PC-3 (cell line): Measurements from ENCODE around the gene TLNRD1. TPM values are rescaled to one million over a fixed set of nuclear protein-coding genes. Genes with fewer than 3 reads are reported as not detected.

Experiments used
- ATAC-seq: fragments of 200-7000 bp; cut with Tn5 transposase; 2 replicates; pipeline ENCODE4 v1.9.1; 2020; ENCODE audit warnings: mild to moderate bottlenecking, moderate library complexity
- BruUV-seq: library from RNA; stranded (reverse); fragments of 400-500 nt; replicated peaks from 2 replicates; lab custom pipeline; 2021; lab: Mats Ljungman, UMichigan
- CTCF ChIA-PET: fragments of 300-600 bp; sonication (Branson Sonifier 250); formaldehyde crosslinking; loops from one replicate; lab custom pipeline; 2022; ENCODE audit warnings: antibody characterized with exemption; lab: Charles Lee
- POLR2A ChIA-PET: fragments of 300-600 bp; sonication (Branson Sonifier 250); formaldehyde crosslinking; loops from one replicate; lab custom pipeline; 2022; ENCODE audit warnings: antibody characterized with exemption; ENCODE audit not compliant: unreplicated experiment; lab: Charles Lee
- DNase-seq: peaks from one replicate; pipeline ENCODE4 v3.0.0-alpha.2; 2015
- H2AFZ ChIP-seq: fragments of 300-600 bp; sonication (generic); 2 replicates; pipeline ENCODE4 v1.6.0; 2016; ENCODE audit warnings: antibody characterized with exemption, low read length
- H3F3A ChIP-seq: fragments of 300-600 bp; sonication (generic); one replicate; pipeline ENCODE4 v1.6.0; 2017; ENCODE audit warnings: antibody characterized with exemption, low read length, control low read depth, mild to moderate bottlenecking; ENCODE audit not compliant: unreplicated experiment
- H3K27ac ChIP-seq: fragments of 300-600 bp; sonication (generic); 2 replicates; pipeline ENCODE4 v1.5.1; 2016; ENCODE audit warnings: mild to moderate bottlenecking, low read length
- H3K27me3 ChIP-seq: fragments of 300-600 bp; sonication (generic); 2 replicates; pipeline ENCODE4 v1.6.1; 2016; ENCODE audit warnings: low read length, mixed read lengths
- H3K36me3 ChIP-seq: fragments of 300-600 bp; sonication (generic); 2 replicates; pipeline ENCODE4 v1.6.1; 2016; ENCODE audit warnings: low read depth, mixed run types, low read length, mixed read lengths
- H3K4me1 ChIP-seq: fragments of 300-600 bp; sonication (generic); 2 replicates; pipeline ENCODE4 v1.5.1; 2016; ENCODE audit warnings: low read length; ENCODE audit not compliant: insufficient read depth
- H3K4me2 ChIP-seq: fragments of 300-600 bp; sonication (generic); 2 replicates; pipeline ENCODE4 v1.6.0; 2016; ENCODE audit warnings: low read length
- H3K4me3 ChIP-seq: fragments of 300-600 bp; sonication (generic); 2 replicates; pipeline ENCODE4 v1.5.1; 2016; ENCODE audit warnings: mild to moderate bottlenecking, low read length, mixed read lengths
- H3K79me2 ChIP-seq: fragments of 300-600 bp; sonication (generic); 2 replicates; pipeline ENCODE4 v1.6.1; 2017; ENCODE audit warnings: low read length, mixed read lengths
- H3K9ac ChIP-seq: fragments of 300-600 bp; sonication (generic); 2 replicates; pipeline ENCODE4 v1.6.0; 2016; ENCODE audit warnings: mild to moderate bottlenecking, low read length
- H3K9me2 ChIP-seq: fragments of 300-600 bp; sonication (generic); replicated peaks from 2 replicates; pipeline ENCODE4 v1.6.1; 2016; ENCODE audit warnings: mixed run types, low read length, mixed read lengths
- H3K9me3 ChIP-seq: fragments of 300-600 bp; sonication (generic); 2 replicates; pipeline ENCODE4 v1.6.1; 2016; ENCODE audit warnings: low read length, mixed read lengths
- H4K20me1 ChIP-seq: fragments of 300-600 bp; sonication (generic); 2 replicates; pipeline ENCODE4 v1.6.1; 2016; ENCODE audit warnings: low read length, mixed read lengths
- CTCF ChIP-seq: fragments of 300-600 bp; sonication (generic); conservative IDR thresholded peaks from 2 replicates; pipeline ENCODE4 v1.5.1; 2017; ENCODE audit warnings: antibody characterized with exemption, low read depth, mild to moderate bottlenecking, low read length
- EZH2 ChIP-seq: fragments of 300-600 bp; sonication (generic); IDR thresholded peaks from one replicate; pipeline ENCODE4 v1.6.1; 2017; ENCODE audit warnings: antibody characterized with exemption, mild to moderate bottlenecking, low read length; ENCODE audit not compliant: unreplicated experiment
- EZH2phosphoT487 ChIP-seq: fragments of 300-600 bp; sonication (generic); IDR thresholded peaks from 2 replicates; pipeline ENCODE4 v1.6.1; 2018; ENCODE audit warnings: mild to moderate bottlenecking, antibody characterized with exemption, low read length, borderline replicate concordance
- intact Hi-C: fragments of 100-400 bp; cut with micrococcal nuclease; formaldehyde crosslinking; loops from 2 replicates; pipeline ENCODE4 v1.9.0; 2023
- total RNA-seq: library from RNA; depleted of rRNA; stranded (reverse); fragments of >200 nt; gene quantifications from 2 replicates; pipeline ENCODE4 v1.2.3, GENCODE V29; 2014

Gene TLNRD1
- total RNA-seq, 1 experiment from 2014 or later, result 17.8 TPM

- TF ChIP-seq EZH2phosphoT487 (no peak), CTCF (no peak), EZH2 (no peak)
- H3K27ac ChIP-seq, result no peak overlapping the region
- H2AFZ ChIP-seq, result no peak overlapping the region
- POLR2A ChIA-PET, result no interaction called here
- CTCF ChIA-PET, result no interaction called here
- no peaks in the 10 kb centered on the region for H4K20me1 ChIP-seq
- no peaks in the 10 kb centered on the region for H3F3A ChIP-seq
- peaks cover 23% of the 10 kb centered on the region for H3K4me1 ChIP-seq
- intact Hi-C loops, result loop anchor here (5.0 to 10.0 kb wide), 4 partner anchors 60 to 408 kb away; no protein-coding TSS in a partner anchor
- H3K9me2 ChIP-seq, result no peaks in the 10 kb centered on the region
- H3K27me3 ChIP-seq, result no peaks in the 10 kb centered on the region
- no TSS peak for BruUV-seq
- peaks cover 16% of the 10 kb centered on the region; the same call in 1 of the 2 replicates for H3K36me3 ChIP-seq
- DNase-seq (no peak), ATAC-seq (no peak)
- H3K4me2 ChIP-seq, result no peak overlapping the region
- H3K79me2 ChIP-seq, result peaks cover 41% of the 10 kb centered on the region
- no peak overlapping the region for H3K9ac ChIP-seq
- H3K9me3 ChIP-seq, result no peaks in the 10 kb centered on the region
- no peak overlapping the region for H3K4me3 ChIP-seq
These were observed 25.8 kb upstream of the TLNRD1 start for GRCh38 chr15:80974914-80975313.

DNA sequence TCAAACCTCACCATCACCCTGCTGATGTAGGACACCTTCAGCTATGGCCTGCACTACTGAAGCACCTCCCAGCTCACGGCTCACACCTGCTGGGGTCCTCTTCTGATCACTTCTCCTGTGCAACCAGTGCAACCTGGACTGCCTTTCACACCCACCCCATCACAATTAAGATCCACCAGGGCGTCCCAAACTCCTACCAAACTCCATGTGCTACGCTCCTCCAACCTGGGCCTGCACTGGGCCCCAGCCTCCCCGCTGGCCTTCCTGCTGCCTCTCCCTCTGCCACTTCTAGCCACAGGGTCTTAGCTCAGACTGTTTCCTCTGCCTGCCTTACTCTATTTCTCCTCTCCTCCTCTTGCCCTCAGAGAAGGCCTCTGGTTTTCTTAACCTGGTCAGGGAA, 23.9 kb upstream of the TLNRD1 start:
- H4K20me1 ChIP-seq, result no peaks in the 10 kb centered on the region
- intact Hi-C loops, result loop anchor here (10.0 kb wide), 2 partner anchors 62 to 382 kb away; no protein-coding TSS in a partner anchor
- no peaks in the 10 kb centered on the region for H3K27me3 ChIP-seq
- TF ChIP-seq EZH2phosphoT487 (no peak), CTCF (no peak), EZH2 (no peak)
- H3K36me3 ChIP-seq, result peaks cover 22% of the 10 kb centered on the region; the same call in 1 of the 2 replicates
- H3K79me2 ChIP-seq, result peaks cover 41% of the 10 kb centered on the region
- H3K9me3 ChIP-seq, result no peaks in the 10 kb centered on the region
- H3K27ac ChIP-seq, result no peak overlapping the region
- POLR2A ChIA-PET, result no interaction called here
- H3K9me2 ChIP-seq, result no peaks in the 10 kb centered on the region
- CTCF ChIA-PET, result no interaction called here
- no TSS peak for BruUV-seq
- H3K4me1 ChIP-seq, result peaks cover 9% of the 10 kb centered on the region; the same call in 1 of the 2 replicates
- no peak overlapping the region for H3K4me3 ChIP-seq
- ATAC-seq, result no peak
- DNase-seq, result no peak
- H3K9ac ChIP-seq, result no peak overlapping the region
- H3K4me2 ChIP-seq, result no peak overlapping the region
- no peak overlapping the region for H2AFZ ChIP-seq
- H3F3A ChIP-seq, result no peaks in the 10 kb centered on the region

DNA sequence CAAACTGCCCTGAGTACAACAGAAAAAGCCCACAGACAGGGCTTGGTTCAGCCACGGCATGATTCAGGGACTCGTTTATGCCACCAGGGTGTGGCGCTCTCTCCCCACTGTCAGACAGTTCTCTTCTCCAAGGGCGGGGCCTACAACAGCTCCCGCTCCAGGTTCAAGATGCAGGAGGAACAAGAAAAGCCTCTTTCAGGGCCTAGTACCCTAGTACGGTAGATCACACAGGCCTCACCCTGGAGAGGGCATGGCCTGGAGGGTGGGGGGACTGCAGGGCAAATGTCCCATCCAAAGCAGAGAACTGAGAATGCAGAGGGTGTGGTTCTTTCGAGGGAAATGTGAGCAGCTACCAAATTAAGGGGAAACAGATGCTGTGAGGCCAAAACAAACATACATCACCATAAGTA, 23.1 kb upstream of the TLNRD1 start:
- Histone ChIP-seq H3K36me3 (peaks cover 22% of the 10 kb centered on the region; the same call in 1 of the 2 replicates), H3F3A (no peaks in the 10 kb centered on the region), H3K4me3 (no peak overlapping the region), H3K9me2 (no peaks in the 10 kb centered on the region), H3K27ac (no peak overlapping the region), H2AFZ (no peak overlapping the region), H3K4me2 (no peak overlapping the region), H3K4me1 (peaks cover 9% of the 10 kb centered on the region; the same call in 1 of the 2 replicates), H3K79me2 (peaks cover 48% of the 10 kb centered on the region), H3K9me3 (no peaks in the 10 kb centered on the region), H4K20me1 (no peaks in the 10 kb centered on the region), H3K27me3 (no peaks in the 10 kb centered on the region), H3K9ac (no peak overlapping the region)
- no peak for TF ChIP-seq EZH2phosphoT487
- peak; percentile 70 for TF ChIP-seq CTCF
- intact Hi-C loops, result loop anchor here (10.0 kb wide), 2 partner anchors 63 to 383 kb away; no protein-coding TSS in a partner anchor
- DNase-seq, result peak; percentile 43
- peak; percentile 60 for ATAC-seq
- BruUV-seq, result no TSS peak
- POLR2A ChIA-PET, result no interaction called here
- CTCF ChIA-PET, result no interaction called here
